ENCODE results near the gene RMRP.

DNA sequence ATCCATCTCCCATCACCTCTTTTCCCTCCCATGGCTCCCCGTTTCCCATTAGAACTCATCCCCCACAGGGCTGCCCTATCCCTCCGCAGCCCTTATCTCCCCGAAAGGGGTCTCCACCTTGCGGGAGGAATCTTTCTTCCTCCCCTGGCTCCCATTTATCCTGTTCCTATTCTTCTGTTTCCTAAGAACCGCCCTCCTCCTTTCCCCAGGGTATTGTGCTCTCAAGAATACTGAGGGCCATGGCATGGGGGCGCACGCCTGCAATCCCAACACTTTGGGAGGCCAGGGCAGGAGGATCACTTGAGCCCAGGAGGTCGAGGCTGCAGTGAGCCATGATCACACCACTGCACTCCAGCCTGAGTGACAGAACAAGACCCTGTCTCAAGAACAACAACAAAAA is 40.3 kb downstream of the RMRP start:
- TF ChIP-seq EZH2 (optimal IDR thresholded peaks at IDR 0.05; ENCODE audit: low read depth, low read length), result no peak
- TF ChIP-seq, protein P1, sequence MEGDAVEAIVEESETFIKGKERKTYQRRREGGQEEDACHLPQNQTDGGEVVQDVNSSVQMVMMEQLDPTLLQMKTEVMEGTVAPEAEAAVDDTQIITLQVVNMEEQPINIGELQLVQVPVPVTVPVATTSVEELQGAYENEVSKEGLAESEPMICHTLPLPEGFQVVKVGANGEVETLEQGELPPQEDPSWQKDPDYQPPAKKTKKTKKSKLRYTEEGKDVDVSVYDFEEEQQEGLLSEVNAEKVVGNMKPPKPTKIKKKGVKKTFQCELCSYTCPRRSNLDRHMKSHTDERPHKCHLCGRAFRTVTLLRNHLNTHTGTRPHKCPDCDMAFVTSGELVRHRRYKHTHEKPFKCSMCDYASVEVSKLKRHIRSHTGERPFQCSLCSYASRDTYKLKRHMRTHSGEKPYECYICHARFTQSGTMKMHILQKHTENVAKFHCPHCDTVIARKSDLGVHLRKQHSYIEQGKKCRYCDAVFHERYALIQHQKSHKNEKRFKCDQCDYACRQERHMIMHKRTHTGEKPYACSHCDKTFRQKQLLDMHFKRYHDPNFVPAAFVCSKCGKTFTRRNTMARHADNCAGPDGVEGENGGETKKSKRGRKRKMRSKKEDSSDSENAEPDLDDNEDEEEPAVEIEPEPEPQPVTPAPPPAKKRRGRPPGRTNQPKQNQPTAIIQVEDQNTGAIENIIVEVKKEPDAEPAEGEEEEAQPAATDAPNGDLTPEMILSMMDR (IDR thresholded peaks at IDR 0.05; ENCODE audit: low read length), result no peak
- no peak for TF ChIP-seq EZH2phosphoT487 (IDR thresholded peaks at IDR 0.05; ENCODE audit: low read length)
